K562 (cell line): Measurements from ENCODE around the gene EIF2S1. TPM values are rescaled to one million over a fixed set of nuclear protein-coding genes. Genes with fewer than 3 reads are reported as not detected.
A peak's percentile ranks its signal among the peaks of the same experiment; 100 is the strongest.

ENCODE experiments used
- BHLHE40 ChIP-seq: IDR thresholded peaks from 2 replicates; pipeline ENCODE4 v1.6.1; 2011; ENCODE audit warnings: low read length, improper control_type of control experiment
- CBFA2T2 ChIP-seq: fragments of 450-650 bp; conservative IDR thresholded peaks from 2 replicates; pipeline ENCODE4 v1.6.1; 2017; ENCODE audit warnings: mild to moderate bottlenecking
- E2F1 ChIP-seq: sonication (generic); formaldehyde crosslinking; IDR thresholded peaks from 2 replicates; pipeline ENCODE4 v1.8.1; 2023; ENCODE audit warnings: mild to moderate bottlenecking, missing genetic modification reagents, moderate library complexity
- ETS1 ChIP-seq: conservative IDR thresholded peaks from 2 replicates; pipeline ENCODE4 v1.6.1; 2011; ENCODE audit warnings: low read depth, mild to moderate bottlenecking, low read length; ENCODE audit not compliant: control insufficient read depth
- FOXJ2 ChIP-seq: fragments of 200-800 bp; sonication (Bioruptor generic); IDR thresholded peaks from 2 replicates; pipeline ENCODE4 v1.6.1; 2016; ENCODE audit warnings: missing genetic modification characterization, missing compliant biosample characterization
- FOXM1 ChIP-seq, 2 experiments: fragments of 450-650 bp in 1 of 2; sonication (generic) in 1 of 2; formaldehyde crosslinking in 1 of 2; IDR thresholded peaks; 2 replicates each; pipeline versions ENCODE4 v1.6.1 to v1.9.0; 2017 to 2022; ENCODE audit warnings: low read depth in 2 of 2, mild to moderate bottlenecking in 2 of 2, missing genetic modification reagents in 1 of 2, moderate library complexity in 1 of 2
- L3MBTL2 ChIP-seq: fragments of 450-650 bp; IDR thresholded peaks from 2 replicates; pipeline ENCODE4 v1.6.1; 2016; ENCODE audit warnings: mild to moderate bottlenecking, moderate library complexity
- MBD2 ChIP-seq: sonication (generic); IDR thresholded peaks from 2 replicates; pipeline ENCODE4 v1.6.1; 2016; ENCODE audit warnings: low read depth, borderline replicate concordance
- REST ChIP-seq, 2 experiments: fragments of 450-650 bp; formaldehyde crosslinking in 1 of 2; IDR thresholded peaks; 2 replicates each; pipeline versions ENCODE4 v1.4.0 to v1.6.1; 2014 to 2020; ENCODE audit warnings: mild to moderate bottlenecking in 2 of 2, borderline replicate concordance in 1 of 2, low read depth in 1 of 2
- RFX5 ChIP-seq: IDR thresholded peaks from 2 replicates; pipeline ENCODE4 v1.6.1; 2011; ENCODE audit warnings: low read depth, mild to moderate bottlenecking, improper control_type of control experiment, low read length
- RNF219 ChIP-seq: fragments of 250-450 bp; sonication (Bioruptor Pico); IDR thresholded peaks from 2 replicates; pipeline ENCODE4 v1.5.0; 2022; ENCODE audit warnings: mild to moderate bottlenecking
- SIRT6 ChIP-seq: IDR thresholded peaks from one replicate; pipeline ENCODE4 v1.6.1; 2012; ENCODE audit warnings: low read depth, mild to moderate bottlenecking, control low read depth, inconsistent platforms, low read length, moderate library complexity
- SNRNP70 ChIP-seq: fragments of 200-400 bp; formaldehyde crosslinking; optimal IDR thresholded peaks from 2 replicates; pipeline ENCODE3; 2017; ENCODE audit warnings: low read depth, low read length
- ZC3H11A ChIP-seq: IDR thresholded peaks from 2 replicates; pipeline ENCODE4 v1.6.1; 2012; ENCODE audit warnings: low read depth, low read length, improper control_type of control experiment
- ZNF140 ChIP-seq: fragments of 250-450 bp; sonication (Bioruptor Pico); IDR thresholded peaks from 2 replicates; pipeline ENCODE4 v1.8.0; 2021; ENCODE audit warnings: moderate library complexity, mild to moderate bottlenecking, inconsistent platforms
- ZNF41 ChIP-seq: fragments of 250-450 bp; sonication (Bioruptor Pico); conservative IDR thresholded peaks from 2 replicates; pipeline ENCODE4 v1.4.0; 2020; ENCODE audit warnings: mild to moderate bottlenecking
- polyA plus RNA-seq, 8 experiments: library from polyadenylated mRNA; depleted of rRNA in 4 of 8; stranded (reverse) in 5 of 8; unstranded in 3 of 8; fragments of >200 nt; fragmentation: Nextera tagmentation in 2 of 8; fragmentation: Illumina TruSeq in 1 of 8; extraction: Ambion mirVana in 2 of 8; extraction: Trizol in 1 of 8; gene quantifications; 2 replicates each; pipeline versions ENCODE4 v1.2.1 to v1.2.3, GENCODE V29; 2011 to 2014; ENCODE audit warnings: inconsistent platforms in 1 of 8, missing spikeins in 1 of 8
- total RNA-seq, 7 experiments: library from RNA; depleted of rRNA in 6 of 7; stranded (reverse); fragments of >200 nt in 6 of 7; fragmentation: Illumina TruSeq in 2 of 7; extraction: Trizol in 2 of 7; gene quantifications; 2 replicates each; pipeline versions ENCODE4 v1.2.1 to v1.2.3, GENCODE V29; 2011 to 2021; ENCODE audit warnings: low replicate concordance in 1 of 7

The EIF2S1 gene
- total and polyA plus RNA-seq, 9 of the 15 experiments (the other 6 are each of a cell fraction or from before 2014, with no cell fraction given): 216 to 1,018 (median 332) TPM

GRCh38 chr14:67391268-67391667 is 31.1 kb downstream of the EIF2S1 start (continued):
- TF ChIP-seq REST (IDR thresholded peaks at IDR 0.05; ENCODE audit: borderline replicate concordance) (no peak), REST (CRISPR knock-in tag; IDR thresholded peaks at IDR 0.05; ENCODE audit: low read depth) (no peak), RNF219 (CRISPR knock-in tag) (no peak), BHLHE40 (0 out of 2 replicates have a peak, but pooled peaks have one; percentile 30), SIRT6 (no peak), ZNF41 (CRISPR knock-in tag) (no peak), ZC3H11A (no peak), L3MBTL2 (peak; percentile 60; the same call in 1 of the 2 replicates), SNRNP70 (no peak), E2F1 (no peak), ETS1 (no peak), FOXM1 (IDR thresholded peaks at IDR 0.05; ENCODE audit: low read depth) (0 out of 2 replicates have a peak, but pooled peaks have one; percentile 27), FOXM1 (CRISPR knock-in tag; IDR thresholded peaks at IDR 0.05; ENCODE audit: low read depth) (no peak), MBD2 (no peak), ZNF140 (no peak), CBFA2T2 (peak; percentile 60), FOXJ2 (tag) (0 out of 2 replicates have a peak, but pooled peaks have one; percentile 25), RFX5 (no peak)
